ENCODE results near the gene STT3A.
A peak's percentile ranks its signal among the peaks of the same experiment; 100 is the strongest.

Gene STT3A

GRCh38 chr11:125588505-125588904, 4.1 kb upstream of the STT3A start:
- Histone ChIP-seq H3K9me3 (ENCODE audit: insufficient read depth, low read depth, low read length) (no peaks in the 10 kb centered on the region), H3K4me1 (ENCODE audit: insufficient read depth, low read length) (no peaks in the 10 kb centered on the region), H3K9ac (ENCODE audit: low read depth, low read length) (no peak overlapping the region), H3K27ac (ENCODE audit: low read depth, low read length) (no peak overlapping the region), H3K27me3 (ENCODE audit: insufficient read depth, low read length) (no peaks in the 10 kb centered on the region), H3K36me3 (ENCODE audit: insufficient read depth, low read length) (peaks cover 12% of the 10 kb centered on the region), H3K4me3 (ENCODE audit: low read length) (no peak overlapping the region)
- 63% methylated on average over 3 of the region's 3 CpGs for WGBS

GRCh38 chr11:125591649-125592304, 875 bp upstream of the STT3A start:
- H3K27ac ChIP-seq (ENCODE audit: low read depth, low read length) = peak overlapping the region; percentile 83
- H3K4me3 ChIP-seq (ENCODE audit: low read length) = peak overlapping the region; percentile 70
- H3K9ac ChIP-seq (ENCODE audit: low read depth, low read length) = peak overlapping the region; percentile 82
- no peaks in the 10 kb centered on the region for H3K27me3 ChIP-seq (ENCODE audit: insufficient read depth, low read length)
- H3K4me1 ChIP-seq (ENCODE audit: insufficient read depth, low read length) = peaks cover 5% of the 10 kb centered on the region; the same call in 1 of the 2 replicates
- H3K36me3 ChIP-seq (ENCODE audit: insufficient read depth, low read length) = peaks cover 13% of the 10 kb centered on the region
- WGBS = 11% methylated on average over 30 of the region's 30 CpGs
- H3K9me3 ChIP-seq (ENCODE audit: insufficient read depth, low read depth, low read length) = no peaks in the 10 kb centered on the region

- Histone ChIP-seq H3K27me3 (ENCODE audit: insufficient read depth, low read length) (no peaks in the 10 kb centered on the region), H3K9ac (ENCODE audit: low read depth, low read length) (peak overlapping the region; percentile 82), H3K4me1 (ENCODE audit: insufficient read depth, low read length) (peaks cover 5% of the 10 kb centered on the region; the same call in 1 of the 2 replicates), H3K4me3 (ENCODE audit: low read length) (peak overlapping the region; percentile 70), H3K9me3 (ENCODE audit: insufficient read depth, low read depth, low read length) (no peaks in the 10 kb centered on the region), H3K27ac (ENCODE audit: low read depth, low read length) (peak overlapping the region; percentile 56), H3K36me3 (ENCODE audit: insufficient read depth, low read length) (peaks cover 27% of the 10 kb centered on the region)
- 6% methylated on average over 18 of the region's 18 CpGs for whole genome bisulfite sequencing
Measured at GRCh38 chr11:125593114-125593820, 615 bp downstream of the STT3A start.

GRCh38 chr11:125594958-125595357, 2.3 kb downstream of the STT3A start:
- Histone ChIP-seq H3K4me1 (ENCODE audit: insufficient read depth, low read length) (peaks cover 5% of the 10 kb centered on the region; the same call in 1 of the 2 replicates), H3K27me3 (ENCODE audit: insufficient read depth, low read length) (no peaks in the 10 kb centered on the region), H3K27ac (ENCODE audit: low read depth, low read length) (no peak overlapping the region), H3K4me3 (ENCODE audit: low read length) (no peak overlapping the region), H3K9me3 (ENCODE audit: insufficient read depth, low read depth, low read length) (no peaks in the 10 kb centered on the region), H3K36me3 (ENCODE audit: insufficient read depth, low read length) (peaks cover 42% of the 10 kb centered on the region), H3K9ac (ENCODE audit: low read depth, low read length) (no peak overlapping the region)
- WGBS = 92% methylated on average over 2 of the region's 3 CpGs

GRCh38 chr11:125600663-125601062, 8.0 kb downstream of the STT3A start:
- WGBS = 98% methylated on average over 2 of the region's 2 CpGs
- H3K4me1 ChIP-seq (ENCODE audit: insufficient read depth, low read length) = no peaks in the 10 kb centered on the region
- peaks cover 94% of the 10 kb centered on the region for H3K36me3 ChIP-seq (ENCODE audit: insufficient read depth, low read length)
- H3K27ac ChIP-seq (ENCODE audit: low read depth, low read length) = no peak overlapping the region
- H3K9ac ChIP-seq (ENCODE audit: low read depth, low read length) = no peak overlapping the region
- no peaks in the 10 kb centered on the region for H3K27me3 ChIP-seq (ENCODE audit: insufficient read depth, low read length)
- no peaks in the 10 kb centered on the region for H3K9me3 ChIP-seq (ENCODE audit: insufficient read depth, low read depth, low read length)
- no peak overlapping the region for H3K4me3 ChIP-seq (ENCODE audit: low read length)

- Histone ChIP-seq H3K36me3 (ENCODE audit: insufficient read depth, low read length) (peaks cover 97% of the 10 kb centered on the region), H3K4me3 (ENCODE audit: low read length) (no peak overlapping the region), H3K27me3 (ENCODE audit: insufficient read depth, low read length) (no peaks in the 10 kb centered on the region), H3K9me3 (ENCODE audit: insufficient read depth, low read depth, low read length) (no peaks in the 10 kb centered on the region), H3K27ac (ENCODE audit: low read depth, low read length) (no peak overlapping the region), H3K4me1 (ENCODE audit: insufficient read depth, low read length) (no peaks in the 10 kb centered on the region), H3K9ac (ENCODE audit: low read depth, low read length) (no peak overlapping the region)
- 94% methylated on average over 2 of the region's 3 CpGs for WGBS
Measured at GRCh38 chr11:125603207-125603606, 10.6 kb downstream of the STT3A start.

GRCh38 chr11:125605417-125605816, 12.8 kb downstream of the STT3A start:
- peaks cover 99% of the 10 kb centered on the region for H3K36me3 ChIP-seq (ENCODE audit: insufficient read depth, low read length)

GRCh38 chr11:125609545-125609944, 16.9 kb downstream of the STT3A start:
- H3K9ac ChIP-seq (ENCODE audit: low read depth, low read length) = no peak overlapping the region
- no peak overlapping the region for H3K27ac ChIP-seq (ENCODE audit: low read depth, low read length)
- no peak overlapping the region for H3K4me3 ChIP-seq (ENCODE audit: low read length)
- no peaks in the 10 kb centered on the region for H3K4me1 ChIP-seq (ENCODE audit: insufficient read depth, low read length)
- H3K36me3 ChIP-seq (ENCODE audit: insufficient read depth, low read length) = peaks cover 99% of the 10 kb centered on the region
- WGBS = 86% methylated on average over 7 of the region's 7 CpGs
- H3K9me3 ChIP-seq (ENCODE audit: insufficient read depth, low read depth, low read length) = no peaks in the 10 kb centered on the region
- H3K27me3 ChIP-seq (ENCODE audit: insufficient read depth, low read length) = no peaks in the 10 kb centered on the region

More at GRCh38 chr11:125605417-125605816, 12.8 kb downstream of the STT3A start:
- no peak overlapping the region for H3K27ac ChIP-seq (ENCODE audit: low read depth, low read length)
- H3K4me1 ChIP-seq (ENCODE audit: insufficient read depth, low read length) = no peaks in the 10 kb centered on the region
- no peak overlapping the region for H3K9ac ChIP-seq (ENCODE audit: low read depth, low read length)
- no peak overlapping the region for H3K4me3 ChIP-seq (ENCODE audit: low read length)
- no peaks in the 10 kb centered on the region for H3K27me3 ChIP-seq (ENCODE audit: insufficient read depth, low read length)
- no peaks in the 10 kb centered on the region for H3K9me3 ChIP-seq (ENCODE audit: insufficient read depth, low read depth, low read length)

- Histone ChIP-seq H3K27me3 (ENCODE audit: insufficient read depth, low read length) (no peaks in the 10 kb centered on the region), H3K27ac (ENCODE audit: low read depth, low read length) (no peak overlapping the region), H3K9me3 (ENCODE audit: insufficient read depth, low read depth, low read length) (no peaks in the 10 kb centered on the region), H3K4me1 (ENCODE audit: insufficient read depth, low read length) (no peaks in the 10 kb centered on the region), H3K36me3 (ENCODE audit: insufficient read depth, low read length) (peaks cover 92% of the 10 kb centered on the region), H3K9ac (ENCODE audit: low read depth, low read length) (no peak overlapping the region), H3K4me3 (ENCODE audit: low read length) (no peak overlapping the region)
- WGBS = 94% methylated on average over 4 of the region's 4 CpGs
Measured at GRCh38 chr11:125618383-125618782, 25.7 kb downstream of the STT3A start.

- H3K27ac ChIP-seq (ENCODE audit: low read depth, low read length) = no peak overlapping the region
- peaks cover 61% of the 10 kb centered on the region for H3K36me3 ChIP-seq (ENCODE audit: insufficient read depth, low read length)
- 91% methylated on average over 2 of the region's 2 CpGs for WGBS
Measured at GRCh38 chr11:125621995-125622394, 29.3 kb downstream of the STT3A start.

GRCh38 chr11:125623064-125623463, 30.4 kb downstream of the STT3A start:
- Histone ChIP-seq H3K27ac (ENCODE audit: low read depth, low read length) (no peak overlapping the region), H3K9me3 (ENCODE audit: insufficient read depth, low read depth, low read length) (no peaks in the 10 kb centered on the region), H3K4me3 (ENCODE audit: low read length) (no peak overlapping the region), H3K9ac (ENCODE audit: low read depth, low read length) (no peak overlapping the region), H3K27me3 (ENCODE audit: insufficient read depth, low read length) (no peaks in the 10 kb centered on the region), H3K36me3 (ENCODE audit: insufficient read depth, low read length) (peaks cover 61% of the 10 kb centered on the region), H3K4me1 (ENCODE audit: insufficient read depth, low read length) (peaks cover 11% of the 10 kb centered on the region; the same call in 1 of the 2 replicates)
- 89% methylated on average over 1 of the region's 1 CpG for WGBS

More at GRCh38 chr11:125621995-125622394, 29.3 kb downstream of the STT3A start:
- no peaks in the 10 kb centered on the region for H3K27me3 ChIP-seq (ENCODE audit: insufficient read depth, low read length)
- H3K9me3 ChIP-seq (ENCODE audit: insufficient read depth, low read depth, low read length) = no peaks in the 10 kb centered on the region
- peaks cover under 1% of the 10 kb centered on the region; the same call in 1 of the 2 replicates for H3K4me1 ChIP-seq (ENCODE audit: insufficient read depth, low read length)
- no peak overlapping the region for H3K4me3 ChIP-seq (ENCODE audit: low read length)
- no peak overlapping the region for H3K9ac ChIP-seq (ENCODE audit: low read depth, low read length)
